ENCODE results near the gene WASHC1. TPM values are rescaled to one million over a fixed set of nuclear protein-coding genes. Genes with fewer than 3 reads are reported as not detected.
"Not testable (repeated sequence)": the region's sequence is repeated elsewhere in the genome, so short reads cannot be mapped to it uniquely, and the experiment has no call there.

The WASHC1 gene, protein sequence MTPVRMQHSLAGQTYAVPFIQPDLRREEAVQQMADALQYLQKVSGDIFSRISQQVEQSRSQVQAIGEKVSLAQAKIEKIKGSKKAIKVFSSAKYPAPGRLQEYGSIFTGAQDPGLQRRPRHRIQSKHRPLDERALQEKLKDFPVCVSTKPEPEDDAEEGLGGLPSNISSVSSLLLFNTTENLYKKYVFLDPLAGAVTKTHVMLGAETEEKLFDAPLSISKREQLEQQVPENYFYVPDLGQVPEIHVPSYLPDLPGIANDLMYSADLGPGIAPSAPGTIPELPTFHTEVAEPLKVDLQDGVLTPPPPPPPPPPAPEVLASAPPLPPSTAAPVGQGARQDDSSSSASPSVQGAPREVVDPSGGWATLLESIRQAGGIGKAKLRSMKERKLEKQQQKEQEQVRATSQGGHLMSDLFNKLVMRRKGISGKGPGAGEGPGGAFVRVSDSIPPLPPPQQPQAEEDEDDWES
- 12.8 and 18.2 TPM in 2 replicates for total RNA-seq (2014; rRNA removed; shearing (Covaris generic))

DNA sequence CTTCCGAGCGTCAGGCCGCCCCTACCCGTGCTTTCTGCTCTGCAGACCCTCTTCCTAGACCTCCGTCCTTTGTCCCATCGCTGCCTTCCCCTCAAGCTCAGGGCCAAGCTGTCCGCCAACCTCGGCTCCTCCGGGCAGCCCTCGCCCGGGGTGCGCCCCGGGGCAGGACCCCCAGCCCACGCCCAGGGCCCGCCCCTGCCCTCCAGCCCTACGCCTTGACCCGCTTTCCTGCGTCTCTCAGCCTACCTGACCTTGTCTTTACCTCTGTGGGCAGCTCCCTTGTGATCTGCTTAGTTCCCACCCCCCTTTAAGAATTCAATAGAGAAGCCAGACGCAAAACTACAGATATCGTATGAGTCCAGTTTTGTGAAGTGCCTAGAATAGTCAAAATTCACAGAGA is at the start of gene WASHC1:
Gene WASHC1 (minus strand): TSS at position 101 of the 400 bp plus-strand sequence. CDS start 4,457 bp downstream, outside the sequence.
- DNase-seq (ENCODE audit: low spot score): not testable (repeated sequence)

DNA sequence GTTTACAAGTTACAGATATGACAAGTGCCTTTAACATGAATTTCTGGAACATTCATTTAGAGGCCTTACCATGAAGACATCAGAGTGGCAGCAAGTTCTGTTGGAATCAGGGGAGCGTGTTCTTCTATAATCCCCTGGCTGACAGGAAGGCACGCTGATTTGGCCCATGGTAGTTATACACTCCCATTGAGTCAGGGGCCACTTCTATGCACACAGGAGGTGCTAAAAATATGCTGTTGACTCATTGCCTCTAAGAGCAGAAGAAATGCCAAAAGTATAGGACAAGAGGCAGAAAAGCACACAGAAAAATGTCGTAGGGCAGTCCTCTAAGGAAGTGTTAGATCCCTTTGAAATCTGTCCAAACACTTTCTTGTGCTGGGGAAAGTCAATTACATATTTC is 49.1 kb upstream of the WASHC1 start:
- not testable (repeated sequence) for DNase-seq (ENCODE audit: low spot score)

DNA sequence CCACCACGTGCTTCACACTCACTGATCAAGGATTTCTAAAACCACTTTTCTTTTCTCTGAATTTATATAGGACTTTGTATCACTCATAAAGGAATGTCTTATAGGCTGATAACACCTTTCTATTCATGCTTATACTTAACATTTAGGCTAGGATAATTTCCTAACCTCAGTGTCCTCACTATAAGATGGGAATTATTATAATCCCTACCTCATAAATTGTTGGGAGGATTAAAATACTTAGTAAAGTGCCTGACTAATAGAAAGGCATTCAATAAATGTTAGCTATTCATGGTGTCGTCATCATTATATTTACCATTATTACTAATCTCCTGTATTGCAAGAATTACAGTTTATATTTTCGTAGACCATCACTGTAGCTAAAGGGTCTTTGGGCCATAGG is 47.1 kb upstream of the WASHC1 start:
- not testable (repeated sequence) for DNase-seq (ENCODE audit: low spot score)

- not testable (repeated sequence) for DNase-seq (ENCODE audit: low spot score)
Measured at GRCh38 chr9:73900-74525, 44.8 kb upstream of the WASHC1 start.

GRCh38 chr9:73076-73899 is 44.0 kb upstream of the WASHC1 start:
- not testable (repeated sequence) for DNase-seq (ENCODE audit: low spot score)

- not testable (repeated sequence) for DNase-seq (ENCODE audit: low spot score)
Measured at GRCh38 chr9:63031-63629, 33.9 kb upstream of the WASHC1 start.

- not testable (repeated sequence) for DNase-seq (ENCODE audit: low spot score)
Measured at GRCh38 chr9:52678-53077, 23.4 kb upstream of the WASHC1 start.

DNA sequence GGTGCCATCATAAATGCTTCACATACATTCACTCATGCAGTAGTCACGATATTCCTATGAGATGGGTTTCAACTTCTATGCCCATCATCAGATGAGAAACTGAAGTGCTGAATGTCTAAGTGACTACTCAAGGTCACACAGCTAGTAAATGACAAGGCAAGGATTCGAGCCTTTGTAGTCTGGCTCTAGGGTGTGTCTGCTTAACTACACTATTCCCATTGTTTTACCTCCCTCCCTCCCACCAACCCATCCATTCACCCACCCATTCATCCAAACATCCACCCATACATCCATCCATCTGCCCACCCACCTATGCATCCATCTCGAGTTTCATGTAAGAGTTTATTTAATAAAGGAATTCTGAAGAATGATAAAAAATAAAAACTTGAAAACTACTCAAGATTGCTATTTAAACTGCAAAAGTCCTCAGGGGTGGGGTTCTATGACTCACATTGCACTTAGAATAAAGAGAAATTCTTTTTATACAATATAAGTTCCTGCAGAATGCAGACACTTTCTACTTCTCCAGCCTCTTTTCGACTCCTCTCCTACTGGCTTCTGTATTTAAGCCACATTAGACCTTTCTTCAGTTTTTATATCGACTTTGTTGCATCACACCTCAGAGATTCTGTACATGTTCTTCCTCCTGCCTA is 19.1 kb upstream of the WASHC1 start:
- not testable (repeated sequence) for DNase-seq (ENCODE audit: low spot score)

- not testable (repeated sequence) for DNase-seq (ENCODE audit: low spot score)
Measured at GRCh38 chr9:46639-47271, 17.5 kb upstream of the WASHC1 start.

DNA sequence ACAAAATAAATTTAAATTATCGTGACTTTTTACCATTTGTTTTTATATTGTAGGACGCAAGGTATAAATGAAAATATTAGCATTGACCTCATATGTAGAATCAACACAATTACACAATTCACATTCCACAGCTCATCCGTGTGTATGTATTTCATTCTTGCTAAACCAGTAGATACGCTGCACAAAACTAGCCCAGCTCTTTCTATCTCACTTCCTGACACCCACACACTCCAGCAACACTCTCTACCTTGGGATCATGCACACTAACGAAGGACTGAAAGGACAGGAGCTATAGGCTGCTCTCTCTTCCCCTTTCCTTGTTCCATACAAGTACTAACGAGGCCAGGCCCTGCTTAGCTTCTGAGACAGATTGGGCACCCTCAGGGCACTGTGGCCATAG is 16.9 kb upstream of the WASHC1 start:
- DNase-seq (ENCODE audit: low spot score): not testable (repeated sequence)

DNA sequence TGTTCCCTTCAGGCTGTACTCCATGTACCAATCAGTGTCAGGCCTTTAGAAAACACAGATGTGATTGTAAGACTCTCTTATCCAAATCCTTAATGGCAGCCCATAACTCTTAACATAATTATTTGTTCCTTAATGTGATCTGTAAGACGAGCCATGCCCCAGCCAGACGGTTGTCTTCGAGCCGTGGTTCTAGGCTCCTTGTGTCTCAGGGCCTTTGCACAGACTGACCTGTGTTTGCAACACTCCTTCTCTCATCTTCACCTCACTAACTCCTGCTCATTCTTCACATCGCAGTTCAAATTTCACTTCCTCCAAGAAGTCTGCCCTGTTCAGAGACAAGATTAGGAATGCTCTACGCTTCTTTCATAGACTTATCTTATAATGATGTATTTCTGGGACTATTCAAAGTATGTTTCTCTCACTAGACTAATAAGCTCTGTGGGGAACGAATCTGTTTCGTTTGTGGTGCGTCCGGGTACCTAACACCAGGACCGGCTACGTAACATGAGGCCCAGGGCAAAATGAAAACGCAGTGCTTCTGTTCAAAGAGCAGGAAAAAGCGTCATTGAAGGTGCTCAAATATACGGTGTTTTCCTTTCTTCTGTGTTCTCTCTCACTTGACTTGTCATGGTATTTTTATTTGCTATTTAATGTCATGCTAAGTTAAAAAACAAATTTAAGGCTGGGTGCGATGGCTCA is 16.1 kb upstream of the WASHC1 start:
- DNase-seq (ENCODE audit: low spot score): not testable (repeated sequence)

GRCh38 chr9:44416-44815 is 15.2 kb upstream of the WASHC1 start:
- DNase-seq (ENCODE audit: low spot score): not testable (repeated sequence)

GRCh38 chr9:43636-44035 is 14.4 kb upstream of the WASHC1 start:
- not testable (repeated sequence) for DNase-seq (ENCODE audit: low spot score)

GRCh38 chr9:43116-43515 is 13.9 kb upstream of the WASHC1 start:
- DNase-seq (ENCODE audit: low spot score): not testable (repeated sequence)

DNA sequence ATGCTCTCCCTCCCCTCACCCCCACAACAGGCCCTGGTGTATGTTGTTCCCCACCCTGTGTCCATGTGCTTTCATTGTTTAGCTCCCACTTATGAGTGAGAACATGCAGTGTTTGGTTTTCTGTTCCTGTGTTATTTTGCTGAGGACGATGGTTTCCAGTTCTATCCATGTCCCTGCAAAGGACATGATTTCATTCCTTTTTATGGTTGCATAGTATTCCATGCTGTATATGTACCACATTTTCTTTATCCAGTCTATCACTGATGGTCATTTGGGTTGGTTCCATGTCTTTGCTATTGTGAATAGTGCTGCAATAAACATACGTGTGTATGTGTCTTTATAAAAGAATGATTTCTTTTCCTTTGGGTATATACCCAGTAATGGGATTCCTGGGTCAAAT is 12.6 kb upstream of the WASHC1 start:
- not testable (repeated sequence) for DNase-seq (ENCODE audit: low spot score)

DNA sequence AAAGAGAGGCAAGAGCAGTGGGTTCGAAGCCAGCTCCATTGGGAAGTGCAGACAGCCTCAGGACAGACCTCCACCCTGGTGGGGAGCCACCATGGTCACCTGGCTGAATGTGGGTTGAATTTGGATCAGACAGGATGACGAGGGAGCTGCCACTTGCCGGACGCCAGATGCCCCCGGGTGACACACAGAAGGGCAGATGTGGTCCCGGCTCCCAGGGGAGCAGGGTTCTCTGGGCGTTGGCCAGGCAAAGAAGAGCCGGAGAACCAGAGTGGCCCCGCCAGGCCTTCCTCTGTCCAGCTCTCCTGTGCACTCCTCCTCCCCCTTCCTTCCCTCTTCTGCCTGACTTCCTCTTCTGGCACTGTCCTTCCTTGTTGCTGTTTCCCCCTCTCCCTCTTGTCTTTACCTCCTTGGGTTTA is 12.0 kb upstream of the WASHC1 start:
- DNase-seq (ENCODE audit: low spot score): not testable (repeated sequence)

DNA sequence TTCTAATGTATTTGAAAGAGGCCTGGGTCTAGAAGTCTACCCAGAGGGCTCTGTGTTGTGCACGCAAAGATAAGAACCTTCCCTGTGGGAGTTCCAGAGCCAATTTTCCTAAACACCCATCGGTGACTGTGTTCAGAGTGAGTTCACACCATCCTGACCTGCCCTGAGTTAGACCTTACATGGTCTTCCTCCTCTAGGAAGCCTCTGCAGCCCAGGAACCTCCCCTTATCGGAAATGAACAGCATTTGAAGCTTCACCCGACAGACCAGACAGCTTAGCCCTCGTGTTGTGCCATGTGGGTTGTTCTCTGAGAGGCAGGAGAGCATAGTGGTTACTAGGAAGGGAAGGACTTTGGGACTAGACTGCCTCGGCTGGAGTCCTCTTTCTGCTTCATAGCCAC is 3.1 kb upstream of the WASHC1 start:
- DNase-seq (ENCODE audit: low spot score): not testable (repeated sequence)

DNA sequence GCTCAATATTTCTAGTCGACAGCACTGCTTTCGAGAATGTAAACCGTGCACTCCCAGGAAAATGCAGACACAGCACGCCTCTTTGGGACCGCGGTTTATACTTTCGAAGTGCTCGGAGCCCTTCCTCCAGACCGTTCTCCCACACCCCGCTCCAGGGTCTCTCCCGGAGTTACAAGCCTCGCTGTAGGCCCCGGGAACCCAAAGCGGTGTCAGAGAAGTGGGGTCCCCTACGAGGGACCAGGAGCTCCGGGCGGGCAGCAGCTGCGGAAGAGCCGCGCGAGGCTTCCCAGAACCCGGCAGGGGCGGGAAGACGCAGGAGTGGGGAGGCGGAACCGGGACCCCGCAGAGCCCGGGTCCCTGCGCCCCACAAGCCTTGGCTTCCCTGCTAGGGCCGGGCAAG is 481 bp downstream of the WASHC1 start:
- not testable (repeated sequence) for DNase-seq (ENCODE audit: low spot score)

DNA sequence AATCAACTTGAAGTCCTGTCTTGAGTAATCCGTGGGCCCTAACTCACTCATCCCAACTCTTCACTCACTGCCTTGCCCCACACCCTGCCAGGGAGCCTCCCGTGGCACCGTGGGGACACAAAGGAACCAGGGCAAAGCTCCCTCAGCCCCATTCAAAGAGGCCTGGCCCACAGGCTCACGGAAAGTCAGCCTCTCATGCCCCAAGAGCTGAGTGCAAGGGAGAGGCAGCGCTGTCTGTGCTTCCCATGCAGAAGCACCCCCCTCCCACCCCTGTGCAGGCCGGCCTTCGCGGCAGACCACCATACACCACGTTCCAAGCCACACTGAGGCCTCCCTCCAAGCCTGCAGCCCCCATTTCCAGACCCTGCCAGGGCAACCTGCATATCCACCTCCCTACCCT is 7.6 kb downstream of the WASHC1 start:
- DNase-seq (ENCODE audit: low spot score): not testable (repeated sequence)

DNA sequence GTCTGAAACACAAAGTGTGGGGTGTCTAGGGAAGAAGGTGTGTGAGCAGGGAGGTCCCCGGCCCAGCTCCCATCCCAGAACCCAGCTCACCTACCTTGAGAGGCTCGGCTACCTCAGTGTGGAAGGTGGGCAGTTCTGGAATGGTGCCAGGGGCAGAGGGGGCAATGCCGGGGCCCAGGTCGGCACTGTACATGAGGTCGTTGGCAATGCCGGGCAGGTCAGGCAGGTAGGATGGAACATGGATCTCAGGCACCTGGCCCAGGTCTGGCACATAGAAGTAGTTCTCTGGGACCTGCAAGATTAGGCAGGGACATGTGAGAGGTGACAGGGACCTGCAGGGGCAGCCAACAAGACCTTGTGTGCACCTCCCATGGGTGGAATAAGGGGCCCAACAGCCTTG is 12.4 kb downstream of the WASHC1 start:
- DNase-seq (ENCODE audit: low spot score): not testable (repeated sequence)
